Rectal smooth muscle tissue (tissue), 1 donor: ENCODE measurements around the gene ZSWIM2.
"Not testable (repeated sequence)": the region's sequence is repeated elsewhere in the genome, so short reads cannot be mapped to it uniquely, and the experiment has no call there.

Experiments used
- H3K27ac ChIP-seq: one replicate; pipeline ENCODE4 v1.7.0; 2013; ENCODE audit warnings: low read depth, low read length, inconsistent platforms
- H3K27me3 ChIP-seq: one replicate; pipeline ENCODE4 v1.7.0; 2013; ENCODE audit warnings: low read length; ENCODE audit not compliant: control insufficient read depth, insufficient read depth
- H3K36me3 ChIP-seq: one replicate; pipeline ENCODE4 v1.7.0; 2013; ENCODE audit warnings: low read length; ENCODE audit not compliant: control insufficient read depth, insufficient read depth
- H3K4me1 ChIP-seq: one replicate; pipeline ENCODE4 v1.7.0; 2013; ENCODE audit warnings: low read length; ENCODE audit not compliant: control insufficient read depth, insufficient read depth
- H3K4me3 ChIP-seq: one replicate; pipeline ENCODE4 v1.7.0; 2013; ENCODE audit warnings: low read length
- H3K9ac ChIP-seq: one replicate; pipeline ENCODE4 v1.7.0; 2013; ENCODE audit warnings: low read length

ZSWIM2 gene, protein sequence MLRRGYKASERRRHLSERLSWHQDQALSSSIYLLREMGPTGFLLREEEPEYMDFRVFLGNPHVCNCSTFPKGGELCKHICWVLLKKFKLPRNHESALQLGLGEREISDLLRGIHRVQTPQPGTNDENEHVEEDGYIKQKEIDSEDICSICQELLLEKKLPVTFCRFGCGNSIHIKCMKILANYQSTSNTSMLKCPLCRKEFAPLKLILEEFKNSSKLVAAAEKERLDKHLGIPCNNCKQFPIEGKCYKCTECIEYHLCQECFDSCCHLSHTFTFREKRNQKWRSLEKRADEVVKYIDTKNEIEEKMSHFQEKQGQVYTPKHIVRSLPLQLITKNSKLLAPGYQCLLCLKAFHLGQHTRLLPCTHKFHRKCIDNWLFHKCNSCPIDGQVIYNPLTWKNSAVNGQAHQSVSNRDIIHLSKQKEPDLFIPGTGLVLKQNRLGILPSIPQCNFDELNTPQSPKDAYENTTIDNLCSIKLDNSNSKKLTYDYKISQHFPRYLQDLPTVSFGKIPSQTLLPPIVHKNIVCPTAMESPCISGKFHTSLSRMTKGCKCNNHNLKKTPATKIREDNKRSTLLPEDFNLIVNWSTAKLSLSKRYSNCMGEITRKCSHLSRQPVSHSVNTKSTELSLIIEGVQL

DNA sequence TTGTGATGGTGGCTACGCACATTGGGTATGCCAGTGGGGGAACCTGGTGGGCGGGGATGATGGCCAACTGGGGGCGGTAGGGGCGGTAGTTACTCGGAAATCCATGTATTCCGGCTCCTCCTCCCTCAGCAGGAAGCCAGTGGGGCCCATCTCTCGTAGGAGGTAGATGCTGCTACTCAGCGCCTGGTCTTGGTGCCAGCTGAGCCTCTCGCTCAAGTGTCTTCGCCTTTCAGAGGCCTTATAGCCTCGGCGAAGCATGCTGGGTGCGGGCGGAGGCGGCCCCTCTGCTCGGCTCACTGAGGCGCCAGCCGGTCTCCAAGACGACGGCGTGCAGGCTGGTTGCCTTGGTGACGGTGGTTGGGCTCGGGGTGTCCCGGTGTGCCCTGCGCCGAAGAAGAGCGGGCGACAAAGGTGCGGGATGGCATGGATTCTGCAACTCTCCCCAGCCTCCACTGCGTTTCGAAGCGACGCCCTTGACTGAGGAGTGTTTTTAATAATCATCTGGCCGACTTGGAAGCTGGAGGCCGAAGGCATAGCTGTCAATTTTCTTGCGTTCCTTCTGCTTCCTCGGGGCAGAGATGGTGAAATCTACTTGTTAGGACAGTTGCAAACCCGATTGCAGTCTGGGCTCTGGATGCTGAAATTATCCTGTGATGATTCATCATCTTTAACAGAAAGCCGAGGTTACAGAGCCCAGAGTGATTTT is at the start of gene ZSWIM2:
Gene ZSWIM2 (minus strand): TSS at position 298 of the 706 bp plus-strand sequence. CDS start 40 bp downstream, at position 258.
- Histone ChIP-seq H3K27me3 (no peaks in the 10 kb centered on the region), H3K4me3 (peak within 1 kb of the TSS; percentile 62), H3K9ac (no peak within 1 kb of the TSS), H3K27ac (no peak within 1 kb of the TSS), H3K36me3 (no peaks in the 10 kb centered on the region), H3K4me1 (no peaks in the 10 kb centered on the region)

DNA sequence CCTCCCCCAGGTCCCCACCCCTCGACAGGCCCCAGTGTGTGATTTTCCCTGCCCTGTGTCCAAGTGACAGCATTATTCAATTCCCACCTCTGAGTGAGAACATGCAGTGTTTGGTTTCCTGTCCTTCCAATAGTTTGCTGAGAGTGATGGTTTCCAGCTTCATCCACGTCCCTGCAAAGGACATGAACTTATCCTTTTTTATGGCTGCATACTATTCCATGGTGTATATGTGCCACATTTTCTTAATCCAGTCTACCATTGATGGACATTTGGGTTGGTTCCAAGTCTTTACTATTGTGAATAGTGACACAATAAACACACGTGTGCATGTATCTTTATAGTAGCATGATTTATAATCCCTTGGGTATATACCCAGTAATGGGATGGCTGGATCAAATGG is 47.2 kb upstream of the ZSWIM2 start:
- H3K36me3 ChIP-seq, H3K27ac ChIP-seq, H3K4me3 ChIP-seq, H3K9ac ChIP-seq, H3K4me1 ChIP-seq, H3K27me3 ChIP-seq: not testable (repeated sequence)

DNA sequence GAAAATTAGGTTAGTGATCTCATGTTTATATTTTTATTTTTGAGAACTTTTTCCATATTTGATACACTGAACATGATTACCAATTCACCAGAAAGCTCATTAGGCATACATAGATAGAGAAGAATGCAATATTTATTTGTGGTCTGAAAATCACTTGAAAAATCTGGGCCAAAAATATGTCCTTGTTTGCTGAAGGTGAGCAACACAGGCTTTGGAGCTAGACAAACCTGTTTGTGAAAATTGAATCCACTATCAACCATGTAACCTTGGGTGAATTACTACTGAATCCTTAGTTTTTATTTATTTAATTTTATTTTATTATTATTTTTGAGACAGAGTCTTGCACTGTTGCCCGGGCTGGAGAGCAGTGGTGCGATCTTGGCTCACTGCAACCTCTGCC is 46.5 kb upstream of the ZSWIM2 start:
- Histone ChIP-seq H3K27me3 (no peaks in the 10 kb centered on the region), H3K9ac (no peak overlapping the region), H3K27ac (no peak overlapping the region), H3K4me3 (no peak overlapping the region), H3K4me1 (no peaks in the 10 kb centered on the region), H3K36me3 (no peaks in the 10 kb centered on the region)

DNA sequence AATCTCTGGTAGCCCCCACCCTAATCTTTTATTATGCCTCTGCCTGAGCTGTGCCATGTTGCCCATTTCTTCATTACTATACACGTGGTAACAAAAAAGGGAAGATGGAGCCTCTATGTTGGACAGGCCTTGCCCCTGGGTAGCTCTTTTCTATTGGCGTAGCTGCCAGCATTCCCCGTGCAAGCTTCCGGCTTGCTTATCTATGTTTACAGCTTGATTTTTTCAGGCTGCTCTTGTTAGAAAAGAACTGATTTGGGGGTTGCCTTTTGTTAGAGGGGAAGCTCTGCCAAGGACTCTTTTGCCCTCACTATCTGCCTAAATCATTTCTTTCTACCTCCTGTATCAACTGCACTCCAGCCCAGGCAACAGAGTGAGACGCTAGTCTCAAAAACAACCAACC is 45.5 kb upstream of the ZSWIM2 start:
- H3K9ac ChIP-seq, result no peak overlapping the region

DNA sequence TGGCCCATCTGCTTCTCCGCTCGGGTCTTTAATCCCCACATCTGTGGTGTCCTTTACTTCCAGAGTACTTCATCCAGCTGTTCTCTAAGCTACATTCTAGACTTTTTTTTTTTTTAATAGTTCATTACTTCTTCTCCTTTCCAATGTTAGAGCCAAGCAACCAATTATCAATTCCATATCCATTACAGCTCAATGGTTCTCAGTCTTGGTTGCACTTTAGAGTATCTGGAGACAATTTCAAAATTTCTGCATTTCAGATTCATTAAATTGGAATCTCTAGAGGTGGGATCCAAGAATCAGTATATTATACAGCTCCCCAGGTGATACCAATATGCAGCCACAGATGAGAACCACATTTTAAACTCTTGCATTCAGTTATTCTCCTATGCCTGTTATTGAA is 43.9 kb upstream of the ZSWIM2 start:
- H3K36me3 ChIP-seq, result no peaks in the 10 kb centered on the region
- no peaks in the 10 kb centered on the region for H3K4me1 ChIP-seq
- H3K27ac ChIP-seq, result no peak overlapping the region
- no peak overlapping the region for H3K9ac ChIP-seq
- H3K27me3 ChIP-seq, result no peaks in the 10 kb centered on the region
- no peak overlapping the region for H3K4me3 ChIP-seq

More for the DNA sequence above, 45.5 kb upstream of the ZSWIM2 start:
- H3K27ac ChIP-seq, result no peak overlapping the region
- H3K36me3 ChIP-seq, result no peaks in the 10 kb centered on the region
- H3K4me3 ChIP-seq, result no peak overlapping the region
- no peaks in the 10 kb centered on the region for H3K4me1 ChIP-seq
- no peaks in the 10 kb centered on the region for H3K27me3 ChIP-seq

DNA sequence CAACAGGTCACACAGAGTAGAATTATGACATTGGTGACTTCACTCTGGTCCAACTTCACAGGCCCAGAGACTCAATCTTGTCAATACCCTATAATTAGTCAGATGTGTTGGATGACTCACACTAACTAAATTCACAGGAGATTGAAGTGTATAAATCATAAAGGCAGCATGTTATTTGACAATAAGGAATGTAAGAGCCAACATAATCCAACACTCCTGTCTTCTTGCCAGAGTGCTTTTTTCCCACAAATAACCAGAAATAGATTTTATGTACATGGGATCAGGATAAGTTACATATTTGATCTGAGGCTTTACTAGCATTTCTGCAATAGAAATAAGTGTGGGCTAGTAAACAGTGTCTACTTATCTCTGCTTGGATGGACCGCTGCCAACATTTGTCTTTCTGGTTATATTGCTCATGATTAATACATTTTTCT is 42.2 kb upstream of the ZSWIM2 start:
- no peaks in the 10 kb centered on the region for H3K4me1 ChIP-seq
- H3K9ac ChIP-seq, result no peak overlapping the region
- no peak overlapping the region for H3K27ac ChIP-seq
- no peak overlapping the region for H3K4me3 ChIP-seq
- H3K36me3 ChIP-seq, result no peaks in the 10 kb centered on the region
- H3K27me3 ChIP-seq, result no peaks in the 10 kb centered on the region

DNA sequence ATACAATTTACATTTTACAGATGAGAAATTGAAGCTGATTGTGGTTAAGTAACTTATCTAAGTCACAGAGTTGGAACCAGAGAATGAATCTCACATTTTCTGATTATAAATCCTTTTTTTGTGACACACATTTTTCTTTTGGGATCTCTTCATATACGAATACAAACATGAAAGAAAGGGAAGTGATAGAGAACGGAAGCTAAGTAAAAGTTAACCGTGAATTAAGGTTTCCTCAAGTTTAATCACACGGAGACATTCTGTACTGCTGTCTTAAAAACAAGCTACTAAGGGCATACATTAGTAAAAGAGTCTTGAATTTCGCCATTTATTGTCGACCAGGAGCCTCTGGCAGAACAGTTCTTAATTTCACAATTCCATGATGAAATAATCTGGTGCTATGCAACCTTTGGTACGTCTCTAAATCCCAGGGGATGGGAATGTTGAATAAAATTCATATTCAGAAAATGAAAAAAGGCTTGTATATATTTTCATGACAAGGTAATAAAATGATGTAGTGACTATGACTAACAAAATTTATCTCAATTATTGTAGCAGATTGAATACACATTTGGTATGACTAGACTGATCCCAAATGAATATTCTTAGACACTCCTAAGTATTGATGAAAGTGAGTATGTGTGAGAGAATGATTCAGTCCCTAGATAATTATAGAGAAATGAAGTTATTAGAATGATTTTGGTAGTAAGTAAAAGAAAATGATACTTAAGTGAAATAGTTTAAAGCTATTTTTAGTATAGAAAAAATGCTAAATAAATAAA is 40.3 kb upstream of the ZSWIM2 start:
- no peak overlapping the region for H3K4me3 ChIP-seq
- H3K27ac ChIP-seq, result no peak overlapping the region
- H3K9ac ChIP-seq, result no peak overlapping the region
- H3K27me3 ChIP-seq, result no peaks in the 10 kb centered on the region
- H3K4me1 ChIP-seq, result no peaks in the 10 kb centered on the region
- no peaks in the 10 kb centered on the region for H3K36me3 ChIP-seq

DNA sequence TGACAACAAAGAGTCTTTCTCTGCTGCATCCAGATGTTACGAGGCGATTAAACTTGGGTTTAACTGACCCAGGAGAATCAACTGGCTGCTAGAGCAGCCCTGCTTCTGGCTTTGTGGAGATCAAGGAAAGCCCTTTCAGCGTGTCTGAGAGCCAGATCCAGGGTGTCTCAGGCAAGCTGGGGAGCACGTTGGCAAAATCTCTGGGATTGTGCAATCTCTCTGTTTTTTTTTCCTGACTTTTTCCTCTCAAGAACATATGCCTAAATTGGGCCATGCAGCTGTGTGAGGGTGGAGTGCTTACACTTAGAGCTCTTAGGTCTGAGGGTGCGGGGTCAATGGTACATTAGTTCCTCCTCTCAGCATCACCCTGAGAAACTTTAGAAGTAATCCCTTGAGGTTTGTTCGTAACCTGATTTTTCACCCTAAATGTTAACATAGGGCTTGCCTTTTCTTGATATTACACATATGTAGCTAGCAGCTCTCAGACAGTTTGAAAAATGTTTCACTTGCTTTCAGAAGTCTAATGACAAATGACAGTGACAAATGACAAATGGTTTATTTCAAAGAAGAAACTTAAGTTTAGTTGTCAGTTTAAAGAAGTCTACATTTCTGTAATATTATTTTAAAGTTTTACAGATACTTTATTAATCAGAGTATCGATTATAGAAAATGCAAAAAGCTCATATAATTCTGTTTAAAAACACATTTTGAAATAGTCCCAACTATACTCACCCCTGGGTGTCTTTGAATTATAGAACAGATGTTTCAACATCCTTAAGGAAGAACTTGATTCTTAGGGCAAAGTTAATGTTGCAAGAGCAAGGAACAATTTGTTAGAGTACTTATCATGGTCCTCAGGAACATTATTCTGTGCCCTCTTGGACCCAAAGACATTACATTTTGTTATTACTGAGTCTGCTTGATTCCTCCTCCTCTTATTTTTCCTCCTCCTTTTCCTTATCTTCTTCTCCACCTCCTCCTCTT is 38.4 kb upstream of the ZSWIM2 start:
- no peak overlapping the region for H3K9ac ChIP-seq
- no peaks in the 10 kb centered on the region for H3K4me1 ChIP-seq
- H3K27me3 ChIP-seq, result no peaks in the 10 kb centered on the region
- no peak overlapping the region for H3K27ac ChIP-seq
- H3K36me3 ChIP-seq, result no peaks in the 10 kb centered on the region
- H3K4me3 ChIP-seq, result no peak overlapping the region

DNA sequence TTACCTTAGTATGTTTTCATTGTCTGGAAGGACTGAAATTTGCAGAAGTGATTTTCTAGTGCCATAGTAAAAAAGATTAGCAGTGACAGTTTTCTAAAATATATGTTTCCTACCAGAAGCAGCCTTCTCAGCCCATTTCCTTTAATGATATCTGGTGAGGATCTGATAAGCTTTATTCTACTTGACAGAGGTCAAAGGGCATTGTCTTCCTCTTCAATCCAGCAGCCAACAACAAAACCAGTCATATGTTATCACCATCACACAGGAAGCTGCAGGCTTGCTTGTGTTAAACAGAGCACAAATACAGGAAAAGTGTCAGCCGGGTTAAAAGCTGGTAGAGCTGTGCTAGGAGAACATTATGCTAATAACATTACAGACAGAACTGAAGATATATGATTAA is 35.6 kb upstream of the ZSWIM2 start:
- no peaks in the 10 kb centered on the region for H3K4me1 ChIP-seq
- H3K4me3 ChIP-seq, result no peak overlapping the region
- no peaks in the 10 kb centered on the region for H3K27me3 ChIP-seq
- H3K9ac ChIP-seq, result no peak overlapping the region
- no peaks in the 10 kb centered on the region for H3K36me3 ChIP-seq
- H3K27ac ChIP-seq, result no peak overlapping the region

DNA sequence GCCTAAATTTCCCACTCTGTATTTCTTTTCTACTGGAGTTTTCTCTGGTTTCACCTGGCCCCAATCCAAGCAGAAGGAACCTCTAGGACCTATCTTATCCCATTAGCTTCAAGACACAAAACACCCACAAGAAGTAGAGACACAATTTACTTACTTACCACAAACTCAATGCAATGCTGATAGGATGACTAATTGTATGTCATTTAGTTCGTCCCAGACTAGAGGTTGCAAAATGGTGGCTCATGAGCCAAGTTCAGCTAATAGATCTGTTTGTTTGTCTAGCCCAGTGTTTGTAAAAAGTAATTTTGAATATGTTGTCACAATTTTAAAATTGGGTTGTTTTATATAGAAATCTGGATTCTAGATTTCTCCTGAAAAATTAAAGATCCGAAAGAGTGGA is 34.7 kb upstream of the ZSWIM2 start:
- H3K4me3 ChIP-seq, result no peak overlapping the region
- H3K9ac ChIP-seq, result no peak overlapping the region
- no peak overlapping the region for H3K27ac ChIP-seq
- no peaks in the 10 kb centered on the region for H3K27me3 ChIP-seq
- H3K36me3 ChIP-seq, result no peaks in the 10 kb centered on the region
- H3K4me1 ChIP-seq, result no peaks in the 10 kb centered on the region

DNA sequence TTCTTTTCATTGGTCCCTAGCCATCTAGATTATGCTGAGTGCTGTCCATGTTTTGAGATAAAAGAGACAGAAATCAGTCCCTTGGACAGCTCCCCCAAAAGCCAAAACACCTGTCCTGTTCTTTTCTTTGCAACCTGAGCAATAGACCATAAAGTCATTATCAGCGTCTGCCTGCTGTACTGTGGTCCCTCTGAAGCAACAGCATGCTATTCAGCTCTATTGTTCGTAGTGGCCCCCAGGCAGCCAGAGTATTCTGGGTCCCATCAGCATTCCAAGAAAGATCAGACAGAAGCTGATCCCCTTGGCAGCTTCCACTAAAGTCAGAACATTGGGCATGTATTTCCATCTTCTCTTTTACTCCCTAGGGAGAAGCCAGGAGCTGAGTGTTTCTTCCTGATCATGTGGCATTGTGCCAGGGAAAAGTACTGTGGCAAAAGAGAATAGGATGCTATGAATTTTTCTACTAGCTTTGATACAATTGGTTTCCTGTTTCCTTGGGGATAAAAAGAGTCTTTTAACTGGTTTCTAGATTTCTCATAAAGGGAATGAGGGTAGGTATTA is 33.6 kb upstream of the ZSWIM2 start:
- no peaks in the 10 kb centered on the region for H3K4me1 ChIP-seq
- no peaks in the 10 kb centered on the region for H3K36me3 ChIP-seq
- H3K9ac ChIP-seq, result no peak overlapping the region
- H3K27me3 ChIP-seq, result no peaks in the 10 kb centered on the region
- H3K4me3 ChIP-seq, result no peak overlapping the region
- H3K27ac ChIP-seq, result no peak overlapping the region
